ENCODE data around the gene ZNF330.

The ZNF330 gene

DNA sequence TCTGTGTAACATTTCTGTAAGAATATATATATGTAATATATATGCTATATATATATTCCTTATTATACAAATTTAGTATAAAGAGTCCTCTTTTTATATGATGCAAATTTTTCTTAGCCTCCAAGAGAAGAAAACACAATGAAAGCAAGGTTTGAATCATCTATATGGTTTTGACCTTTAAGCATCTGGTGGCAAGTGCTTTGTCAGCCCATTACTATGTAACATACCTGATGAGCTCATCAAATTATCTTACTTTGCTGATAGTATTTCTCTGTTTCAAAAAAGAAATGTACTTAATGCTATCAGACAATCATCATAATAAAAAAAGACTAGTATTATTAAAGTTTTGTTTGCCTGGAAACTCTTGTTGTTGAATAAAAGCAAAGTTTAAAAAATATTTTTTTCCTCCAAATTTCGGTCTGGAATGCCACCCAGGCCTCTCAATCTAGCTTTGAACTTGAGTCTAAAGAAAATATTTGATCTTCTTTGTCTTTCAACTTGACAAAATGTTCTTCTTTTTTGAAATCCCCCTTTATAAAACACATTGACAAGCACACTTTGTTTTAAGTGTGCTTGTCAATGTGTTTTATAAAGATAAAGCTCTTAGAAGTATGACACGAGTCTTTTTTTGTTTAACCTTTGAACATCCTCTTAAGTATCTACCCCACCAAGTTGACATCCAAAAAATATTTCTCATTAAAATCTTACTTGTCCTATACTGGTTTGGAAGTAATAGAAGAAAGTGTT, 26.2 kb downstream of the ZNF330 start:
- H3F3A ChIP-seq (ENCODE audit: insufficient read depth, low read length), result no peaks in the 10 kb centered on the region
- no peaks in the 10 kb centered on the region for H3K79me2 ChIP-seq (ENCODE audit: insufficient read depth, low read length)
- H2AFZ ChIP-seq (ENCODE audit: low read length), result no peak overlapping the region
- H3K9me3 ChIP-seq (ENCODE audit: low read length), result no peaks in the 10 kb centered on the region
- no peak overlapping the region for H3K4me3 ChIP-seq (ENCODE audit: low read depth, low read length, poor library complexity, severe bottlenecking)
- H3K27ac ChIP-seq (ENCODE audit: low read depth, low read length, poor library complexity, severe bottlenecking), result no peak overlapping the region
- no peak overlapping the region for H3K9ac ChIP-seq (ENCODE audit: low read length)
- H3K4me2 ChIP-seq (ENCODE audit: low read length), result no peak overlapping the region
- H3K9me2 ChIP-seq (ENCODE audit: low read depth, low read length), result no peaks in the 10 kb centered on the region
- no peaks in the 10 kb centered on the region for H4K20me1 ChIP-seq (ENCODE audit: insufficient read depth, low read length)
- no peaks in the 10 kb centered on the region for H3K4me1 ChIP-seq (ENCODE audit: insufficient read depth, low read length, severe bottlenecking)
- no peak for TF ChIP-seq EZH2 (IDR thresholded peaks at IDR 0.05; ENCODE audit: borderline replicate concordance, low read length)
- TF ChIP-seq, protein P1, sequence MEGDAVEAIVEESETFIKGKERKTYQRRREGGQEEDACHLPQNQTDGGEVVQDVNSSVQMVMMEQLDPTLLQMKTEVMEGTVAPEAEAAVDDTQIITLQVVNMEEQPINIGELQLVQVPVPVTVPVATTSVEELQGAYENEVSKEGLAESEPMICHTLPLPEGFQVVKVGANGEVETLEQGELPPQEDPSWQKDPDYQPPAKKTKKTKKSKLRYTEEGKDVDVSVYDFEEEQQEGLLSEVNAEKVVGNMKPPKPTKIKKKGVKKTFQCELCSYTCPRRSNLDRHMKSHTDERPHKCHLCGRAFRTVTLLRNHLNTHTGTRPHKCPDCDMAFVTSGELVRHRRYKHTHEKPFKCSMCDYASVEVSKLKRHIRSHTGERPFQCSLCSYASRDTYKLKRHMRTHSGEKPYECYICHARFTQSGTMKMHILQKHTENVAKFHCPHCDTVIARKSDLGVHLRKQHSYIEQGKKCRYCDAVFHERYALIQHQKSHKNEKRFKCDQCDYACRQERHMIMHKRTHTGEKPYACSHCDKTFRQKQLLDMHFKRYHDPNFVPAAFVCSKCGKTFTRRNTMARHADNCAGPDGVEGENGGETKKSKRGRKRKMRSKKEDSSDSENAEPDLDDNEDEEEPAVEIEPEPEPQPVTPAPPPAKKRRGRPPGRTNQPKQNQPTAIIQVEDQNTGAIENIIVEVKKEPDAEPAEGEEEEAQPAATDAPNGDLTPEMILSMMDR (IDR thresholded peaks at IDR 0.05; ENCODE audit: low read length), result no peak
- no peaks in the 10 kb centered on the region for H3K27me3 ChIP-seq (ENCODE audit: insufficient read depth, low read length)
- H3K36me3 ChIP-seq (ENCODE audit: insufficient read depth, low read length), result no peaks in the 10 kb centered on the region

DNA sequence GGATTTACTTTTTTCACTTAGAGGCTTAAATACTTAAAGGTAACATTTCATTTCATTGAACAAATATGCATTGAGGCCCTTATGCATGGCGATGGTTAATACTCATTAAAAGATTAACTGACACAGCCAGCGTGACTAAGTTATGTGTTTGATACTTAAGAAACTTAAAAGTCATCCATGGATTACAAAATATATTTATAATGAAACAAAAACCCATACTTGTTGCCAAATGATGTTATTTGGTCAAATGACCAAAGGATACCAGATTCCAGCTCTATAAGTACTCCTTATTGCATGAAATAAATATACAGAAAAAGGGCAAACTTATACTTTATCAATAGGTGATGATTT, 26.7 kb downstream of the ZNF330 start:
- Histone ChIP-seq H3K27me3 (ENCODE audit: insufficient read depth, low read length) (no peaks in the 10 kb centered on the region), H3K4me2 (ENCODE audit: low read length) (no peak overlapping the region), H3K79me2 (ENCODE audit: insufficient read depth, low read length) (no peaks in the 10 kb centered on the region), H3K36me3 (ENCODE audit: insufficient read depth, low read length) (no peaks in the 10 kb centered on the region), H4K20me1 (ENCODE audit: insufficient read depth, low read length) (no peaks in the 10 kb centered on the region), H3K27ac (ENCODE audit: low read depth, low read length, poor library complexity, severe bottlenecking) (no peak overlapping the region), H2AFZ (ENCODE audit: low read length) (no peak overlapping the region), H3K4me1 (ENCODE audit: insufficient read depth, low read length, severe bottlenecking) (no peaks in the 10 kb centered on the region), H3K9ac (ENCODE audit: low read length) (no peak overlapping the region), H3K9me2 (ENCODE audit: low read depth, low read length) (no peaks in the 10 kb centered on the region), H3K4me3 (ENCODE audit: low read depth, low read length, poor library complexity, severe bottlenecking) (no peak overlapping the region), H3K9me3 (ENCODE audit: low read length) (no peaks in the 10 kb centered on the region), H3F3A (ENCODE audit: insufficient read depth, low read length) (no peaks in the 10 kb centered on the region)
- no peak for TF ChIP-seq EZH2 (IDR thresholded peaks at IDR 0.05; ENCODE audit: borderline replicate concordance, low read length)
- TF ChIP-seq, protein P1 (IDR thresholded peaks at IDR 0.05; ENCODE audit: low read length), result no peak

DNA sequence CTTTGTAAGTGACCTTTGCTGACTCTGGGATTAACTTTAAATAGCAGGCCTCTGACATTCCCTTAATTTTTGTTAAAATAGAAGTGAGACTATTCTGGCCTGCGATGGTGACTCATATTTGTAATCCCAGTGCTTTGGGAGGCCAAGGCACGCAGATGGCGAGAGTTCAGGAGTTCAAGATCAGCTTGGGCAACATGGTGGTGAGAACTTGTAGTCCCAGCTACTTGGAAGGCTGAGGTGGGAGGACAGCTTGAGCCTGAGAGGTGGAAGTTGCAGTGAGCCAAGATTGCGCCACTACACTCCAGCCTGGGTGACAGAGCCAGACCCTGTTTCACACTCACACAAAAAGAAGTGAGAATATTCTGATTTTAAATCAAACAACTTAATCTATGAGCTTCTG, 27.3 kb downstream of the ZNF330 start:
- no peaks in the 10 kb centered on the region for H3K27me3 ChIP-seq (ENCODE audit: insufficient read depth, low read length)
- no peaks in the 10 kb centered on the region for H3K9me2 ChIP-seq (ENCODE audit: low read depth, low read length)
- no peaks in the 10 kb centered on the region for H3K9me3 ChIP-seq (ENCODE audit: low read length)
- H2AFZ ChIP-seq (ENCODE audit: low read length), result no peak overlapping the region
- H4K20me1 ChIP-seq (ENCODE audit: insufficient read depth, low read length), result no peaks in the 10 kb centered on the region
- H3K4me2 ChIP-seq (ENCODE audit: low read length), result no peak overlapping the region
- TF ChIP-seq, protein P1 (IDR thresholded peaks at IDR 0.05; ENCODE audit: low read length), result no peak
- no peak for TF ChIP-seq EZH2 (IDR thresholded peaks at IDR 0.05; ENCODE audit: borderline replicate concordance, low read length)
- H3K27ac ChIP-seq (ENCODE audit: low read depth, low read length, poor library complexity, severe bottlenecking), result no peak overlapping the region
- no peaks in the 10 kb centered on the region for H3K36me3 ChIP-seq (ENCODE audit: insufficient read depth, low read length)
- no peak overlapping the region for H3K9ac ChIP-seq (ENCODE audit: low read length)
- no peak overlapping the region for H3K4me3 ChIP-seq (ENCODE audit: low read depth, low read length, poor library complexity, severe bottlenecking)
- H3F3A ChIP-seq (ENCODE audit: insufficient read depth, low read length), result no peaks in the 10 kb centered on the region
- no peaks in the 10 kb centered on the region for H3K4me1 ChIP-seq (ENCODE audit: insufficient read depth, low read length, severe bottlenecking)
- no peaks in the 10 kb centered on the region for H3K79me2 ChIP-seq (ENCODE audit: insufficient read depth, low read length)

Data from OCI-LY1 (cell line).